Measurements from ENCODE around the gene S100G.
"Not testable (repeated sequence)": the region's sequence is repeated elsewhere in the genome, so short reads cannot be mapped to it uniquely, and the experiment has no call there.

Gene S100G, protein sequence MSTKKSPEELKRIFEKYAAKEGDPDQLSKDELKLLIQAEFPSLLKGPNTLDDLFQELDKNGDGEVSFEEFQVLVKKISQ

DNA sequence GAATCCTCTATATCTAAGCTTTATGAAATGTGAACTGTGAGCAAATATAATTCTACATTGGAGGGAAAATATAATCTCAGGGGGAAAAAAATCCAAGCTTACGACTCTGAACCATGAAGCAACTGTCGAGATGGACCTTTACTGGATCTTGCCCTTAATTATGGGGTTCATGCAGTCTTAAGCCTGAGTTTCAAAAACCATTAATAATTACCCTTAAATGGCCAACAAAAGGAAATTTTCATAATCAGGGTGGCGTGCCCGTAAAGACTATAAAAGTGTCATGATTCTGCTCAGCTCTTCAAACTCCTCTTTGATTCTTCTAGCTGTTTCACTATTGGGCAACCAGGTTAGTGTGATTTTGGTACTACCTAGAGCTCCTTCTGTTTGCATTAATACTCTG, at the start of gene S100G:
Gene S100G, plus strand, starts transcription at position 301 of the 400 bp plus-strand sequence. CDS start 849 bp downstream, outside the sequence.
- DNase-seq (ENCODE audit: low spot score) = no peak

DNA sequence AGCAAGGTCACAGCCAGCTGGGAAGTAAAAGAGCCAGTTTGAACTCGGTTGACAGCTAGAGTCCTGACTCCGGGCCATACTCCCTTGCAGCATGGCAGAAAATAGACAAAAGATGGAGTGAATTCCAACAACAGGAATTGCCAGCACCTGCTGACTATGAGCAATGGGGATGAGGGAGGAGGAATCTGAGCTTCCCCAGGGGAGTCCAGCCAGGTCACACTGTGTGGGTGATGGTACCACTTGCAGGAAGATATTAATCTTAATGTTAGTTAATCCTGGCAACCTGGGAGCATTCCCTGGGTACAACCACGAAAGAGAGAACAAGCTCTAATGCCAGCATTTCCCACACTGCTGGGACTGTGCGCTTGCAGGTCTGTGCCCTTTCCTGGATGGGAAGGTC, 48.1 kb upstream of the S100G start:
- no peak for DNase-seq (ENCODE audit: low spot score)

DNA sequence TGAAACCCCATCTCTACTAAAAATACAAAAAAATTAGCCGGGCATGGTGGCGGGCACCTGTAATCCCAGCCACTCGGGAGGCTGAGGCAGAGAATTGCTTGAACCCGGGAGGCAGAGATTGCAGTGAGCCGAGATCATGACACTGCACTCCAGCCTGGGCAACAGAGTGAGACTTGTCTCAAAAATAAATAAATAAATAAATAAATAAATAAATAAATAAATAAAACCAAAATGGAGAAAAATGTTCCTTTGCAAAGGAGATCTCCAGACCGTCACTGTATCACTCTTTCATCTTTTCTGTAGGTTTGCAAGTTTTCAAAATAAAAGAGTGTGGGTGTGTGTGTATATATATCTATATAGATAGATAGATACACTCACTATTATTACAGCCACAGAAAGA, 46.7 kb upstream of the S100G start:
- not testable (repeated sequence) for DNase-seq (ENCODE audit: low spot score)

DNA sequence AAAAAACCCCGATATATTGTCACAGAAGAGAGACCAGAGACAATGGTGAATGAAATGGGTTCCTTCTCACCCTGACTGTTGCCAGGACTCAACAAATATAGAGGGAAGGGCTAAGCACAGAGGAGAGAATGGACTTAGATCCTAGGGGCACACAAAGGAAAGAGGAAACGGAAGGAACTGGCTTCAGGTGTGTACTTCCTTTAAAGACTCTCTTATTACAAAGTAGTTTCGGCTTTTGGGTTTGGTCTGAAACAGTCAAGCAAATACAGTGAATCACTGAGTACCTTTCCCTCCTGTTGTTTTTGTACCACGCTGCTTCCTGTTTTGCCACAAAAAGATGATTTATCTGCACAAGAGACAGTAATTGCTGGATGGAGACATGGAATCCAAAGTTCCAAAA, 46.1 kb upstream of the S100G start:
- DNase-seq (ENCODE audit: low spot score) = peak; percentile 2

DNA sequence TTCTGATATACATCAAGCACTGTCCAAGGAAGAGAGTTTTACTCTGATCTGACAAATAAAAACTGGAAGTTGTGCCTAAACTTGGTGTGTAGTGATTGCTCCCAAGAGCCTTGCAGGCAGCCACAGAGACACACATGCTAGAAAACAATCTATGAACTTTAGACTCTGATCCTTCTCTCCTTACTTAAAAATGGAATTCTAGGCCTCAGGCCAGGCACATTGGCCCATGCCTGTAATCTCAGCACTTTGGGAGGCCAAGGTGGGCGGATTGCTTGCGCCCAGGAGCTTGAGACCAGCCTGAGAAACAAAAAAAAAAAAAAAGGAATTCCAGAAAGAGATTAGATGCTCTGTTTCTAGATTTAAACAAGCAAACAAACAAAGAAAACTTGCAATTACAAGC, 45.6 kb upstream of the S100G start:
- no peak for DNase-seq (ENCODE audit: low spot score)

DNA sequence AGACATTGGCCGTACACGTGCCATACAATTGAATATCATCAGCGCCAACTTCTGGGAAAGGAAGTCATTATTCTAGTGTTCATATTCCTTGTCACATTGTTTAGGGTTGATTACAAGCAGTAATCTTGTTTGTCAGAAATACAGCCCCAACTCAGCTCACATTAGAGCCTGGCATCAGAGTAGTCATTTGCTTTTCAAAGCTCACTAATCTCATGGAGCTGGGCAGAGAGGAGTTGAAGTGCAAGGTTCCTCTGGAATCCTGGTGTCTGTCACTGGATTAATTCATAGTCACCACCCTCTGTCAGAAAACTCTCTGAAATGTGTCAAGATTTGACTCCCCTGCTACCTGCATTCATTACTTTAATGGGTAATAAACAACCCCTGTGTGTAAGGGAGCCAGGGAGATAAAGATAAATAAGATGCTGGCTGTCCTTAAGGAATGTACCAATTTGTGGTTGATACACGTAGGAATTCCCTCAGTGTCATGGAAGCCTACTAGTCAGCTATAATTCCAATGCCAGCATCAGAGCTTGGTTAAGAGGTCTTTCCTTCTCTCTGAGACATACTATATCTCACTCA, 43.7 kb upstream of the S100G start:
- DNase-seq (ENCODE audit: low spot score) = no peak

DNA sequence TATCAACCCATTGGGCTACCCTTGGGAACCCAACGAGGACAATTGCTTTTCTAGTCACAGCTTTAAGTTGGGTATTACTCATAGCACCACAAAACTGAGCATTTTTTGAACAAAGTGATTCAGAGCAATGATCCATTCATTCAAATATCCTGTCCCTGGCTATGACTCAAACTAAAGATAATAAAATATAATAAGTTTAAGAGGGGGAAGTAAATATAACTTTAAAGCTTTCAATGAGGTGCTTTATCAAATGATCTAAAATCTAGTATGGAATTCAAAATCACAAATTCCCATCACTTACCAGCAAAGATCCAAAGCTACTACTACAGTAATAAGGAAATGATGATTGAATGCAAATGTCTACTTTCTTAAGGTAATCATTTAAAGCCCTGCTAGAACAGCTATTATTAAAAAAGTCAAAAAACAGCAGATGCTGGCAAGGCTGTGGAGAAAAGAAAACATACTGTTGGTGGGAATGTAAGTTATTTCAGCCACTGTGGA, 39.8 kb upstream of the S100G start:
- DNase-seq (ENCODE audit: low spot score) = no peak

DNA sequence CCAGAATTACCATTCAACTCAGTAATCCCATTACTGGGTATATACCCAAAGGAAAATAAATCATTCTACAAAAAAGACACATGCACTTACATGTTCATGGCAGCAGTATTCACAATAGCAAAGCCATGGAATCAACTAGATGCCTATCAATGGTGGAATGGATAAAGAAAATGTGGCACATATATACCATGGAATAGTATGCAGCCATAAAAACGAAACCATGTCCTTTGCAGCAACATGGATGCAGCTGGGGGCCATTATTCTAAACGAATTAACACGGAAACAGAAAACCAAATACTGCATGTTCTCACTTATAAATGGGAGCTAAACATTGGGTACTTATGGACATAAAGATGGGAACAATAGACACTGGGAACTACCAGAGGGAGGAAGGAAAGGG, 39.3 kb upstream of the S100G start:
- DNase-seq (ENCODE audit: low spot score) = not testable (repeated sequence)

DNA sequence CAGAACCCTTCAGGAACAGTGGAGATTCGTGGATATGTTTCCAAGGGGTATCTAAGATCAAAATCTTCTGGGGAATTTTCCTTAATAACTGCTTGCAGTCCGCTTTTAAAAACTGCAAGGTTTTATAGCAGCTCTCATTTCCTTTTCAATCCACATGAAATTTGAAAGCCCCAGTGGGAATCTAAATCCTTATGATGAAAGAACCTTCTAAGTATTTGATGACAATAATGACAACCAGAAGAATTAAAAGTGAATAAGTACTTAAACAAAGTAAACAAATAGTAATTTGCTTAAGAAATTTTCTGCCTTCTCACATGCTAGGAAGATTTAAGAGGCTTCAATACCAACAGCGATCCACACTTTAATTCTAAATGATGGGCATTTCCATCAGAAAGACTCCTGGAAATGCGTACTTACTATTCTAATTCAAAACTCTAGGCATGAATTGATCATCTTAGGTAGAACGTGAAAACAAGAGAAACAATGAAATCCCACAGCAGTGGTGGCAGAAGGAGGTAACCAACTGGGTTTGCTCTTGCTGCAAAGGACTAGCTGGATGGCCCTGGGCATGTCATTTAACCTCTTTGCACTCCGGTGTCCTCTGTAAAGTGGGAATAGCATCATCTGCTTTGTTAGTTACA, 37.6 kb upstream of the S100G start:
- DNase-seq (ENCODE audit: low spot score) = no peak

DNA sequence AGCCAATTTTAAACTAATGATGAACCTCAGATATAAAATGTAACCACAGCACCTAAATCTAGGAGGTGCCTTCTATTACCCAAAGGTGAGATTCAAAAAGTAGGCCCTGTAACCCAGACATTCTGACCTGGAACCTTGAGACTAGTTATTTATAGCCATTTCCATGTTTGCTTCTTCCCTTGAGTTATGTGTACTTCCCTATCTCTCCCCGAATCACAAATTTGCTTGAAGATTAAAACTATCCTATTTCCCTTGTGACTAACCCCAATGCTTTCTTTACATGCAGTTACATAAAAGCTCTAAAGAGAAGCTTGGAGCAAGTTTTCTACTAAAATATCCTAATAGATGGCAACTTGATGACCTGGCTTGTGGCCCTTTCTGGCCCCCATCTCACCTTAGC, 32.6 kb upstream of the S100G start:
- DNase-seq (ENCODE audit: low spot score) = no peak

DNA sequence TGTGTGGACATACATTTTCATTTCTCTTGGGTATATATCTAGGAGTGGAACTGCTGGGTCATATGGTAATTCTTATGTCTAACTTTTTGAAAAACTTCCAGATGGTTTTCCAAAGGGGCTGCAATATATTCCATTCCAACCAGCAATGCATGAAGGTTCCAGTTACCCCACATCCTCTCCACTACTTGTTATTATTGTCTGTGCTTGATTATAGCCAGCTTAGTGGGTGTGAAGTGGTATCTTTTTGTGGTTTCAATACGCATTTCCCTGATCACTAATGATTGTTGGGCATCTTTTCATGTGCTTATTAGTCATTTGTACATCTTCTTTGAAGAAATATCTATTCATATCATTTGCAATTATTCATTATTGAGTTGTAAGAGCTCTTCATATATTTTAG, 31.5 kb upstream of the S100G start:
- DNase-seq (ENCODE audit: low spot score) = no peak

DNA sequence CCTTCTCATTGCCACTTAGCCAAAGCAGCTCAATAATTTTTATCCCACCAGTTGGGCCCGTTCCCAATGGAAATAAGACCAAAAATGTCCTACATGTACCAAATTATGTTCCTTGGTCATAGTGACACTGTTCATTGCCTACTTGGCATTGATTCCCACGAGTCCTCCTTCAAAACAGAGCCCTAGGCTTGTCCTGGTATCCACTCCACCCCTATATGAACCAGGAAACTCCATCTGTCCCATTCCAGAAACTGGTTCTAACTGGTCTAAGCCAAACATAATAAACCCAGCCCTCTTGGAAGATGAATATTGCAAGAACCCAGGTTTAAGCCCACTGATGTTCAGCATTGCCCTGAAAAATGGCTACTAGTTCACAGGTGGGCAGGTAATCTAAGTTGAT, 30.9 kb upstream of the S100G start:
- DNase-seq (ENCODE audit: low spot score) = no peak

DNA sequence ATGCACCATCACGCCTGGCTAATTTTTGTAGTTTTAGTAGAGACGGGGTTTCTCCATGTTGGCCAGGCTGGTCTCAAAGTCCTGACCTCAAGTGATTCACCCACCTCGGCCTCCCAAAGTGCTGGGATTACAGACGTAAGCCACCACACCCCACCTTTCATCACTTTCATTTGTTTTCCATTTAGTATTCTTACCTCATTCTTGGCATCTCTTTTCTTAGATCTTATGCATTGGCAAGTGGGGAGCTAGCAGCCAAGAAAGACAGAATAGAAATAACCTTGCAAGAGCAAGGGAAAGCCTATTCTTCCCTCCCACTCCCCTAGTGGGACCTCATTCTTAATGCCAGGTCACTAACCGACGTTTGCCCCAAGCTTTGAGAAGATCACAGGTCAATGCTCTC, 21.4 kb upstream of the S100G start:
- not testable (repeated sequence) for DNase-seq (ENCODE audit: low spot score)

DNA sequence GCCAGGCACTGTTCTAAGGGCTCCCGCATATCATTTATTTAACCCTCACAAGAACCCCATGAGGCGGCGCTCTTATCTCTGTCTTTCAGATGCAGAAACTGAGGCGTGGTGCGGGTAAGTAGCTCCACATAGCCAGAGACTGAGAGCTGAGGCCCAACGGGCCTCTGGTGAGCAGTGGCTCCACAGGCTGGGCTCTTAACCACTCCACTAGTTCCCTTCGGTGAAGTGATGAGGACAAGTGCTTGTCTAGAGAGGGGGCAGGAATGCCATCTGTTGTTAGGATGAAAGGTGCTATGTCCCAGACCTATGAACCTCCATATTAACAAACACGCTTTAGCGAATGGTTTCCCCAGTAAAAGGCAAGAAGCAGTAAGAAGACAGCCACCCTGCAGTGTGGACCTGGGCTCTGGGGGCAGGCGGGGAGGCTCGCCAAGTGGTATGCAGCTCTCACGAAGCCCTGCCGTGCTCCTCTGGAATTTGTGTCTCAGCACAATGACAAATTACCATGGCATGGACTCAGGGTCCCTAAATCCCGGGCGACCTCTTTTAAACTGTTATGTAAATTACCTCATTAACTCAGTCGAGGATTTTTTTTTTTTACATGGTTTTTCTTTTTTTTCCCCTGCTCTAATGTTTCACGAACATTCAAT, 20.9 kb upstream of the S100G start:
- DNase-seq (ENCODE audit: low spot score) = no peak

DNA sequence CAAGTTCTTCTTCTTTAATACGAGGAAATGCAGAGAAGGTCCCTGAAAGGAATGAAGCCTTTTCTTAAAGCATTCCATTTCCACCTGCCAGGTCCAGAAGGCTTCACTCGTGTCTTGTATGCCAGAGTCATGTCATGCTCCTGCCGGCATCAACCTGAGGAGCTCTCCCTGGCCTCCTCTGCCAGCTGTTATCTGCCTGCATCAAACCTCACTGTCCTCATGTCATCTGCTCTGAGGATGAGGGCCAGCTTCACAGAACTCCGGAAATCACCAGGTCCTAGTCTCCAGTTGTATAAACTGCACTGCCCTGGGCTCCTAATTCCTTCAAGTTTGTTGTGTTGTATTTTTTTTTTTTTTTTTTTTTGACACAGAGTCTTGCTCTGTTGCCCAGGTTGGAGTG, 20.0 kb upstream of the S100G start:
- no peak for DNase-seq (ENCODE audit: low spot score)

DNA sequence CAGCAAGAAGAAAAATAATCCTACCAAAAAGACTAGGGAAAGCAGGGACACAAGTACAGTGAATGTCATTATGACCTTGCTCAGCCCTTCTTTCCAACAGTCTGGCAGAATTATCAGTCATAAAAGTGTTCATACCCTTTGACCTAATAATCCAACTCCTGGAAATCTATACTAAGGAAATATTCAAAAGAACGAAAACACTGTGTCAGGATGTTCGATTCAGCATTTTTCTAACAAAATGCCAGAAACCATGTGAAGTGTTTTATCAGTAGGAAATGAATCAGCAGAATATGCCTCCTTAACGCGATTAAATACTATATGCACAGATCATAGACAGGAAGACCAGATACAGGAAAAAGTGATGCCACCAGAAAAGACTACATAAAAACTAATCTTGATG, 16.2 kb upstream of the S100G start:
- DNase-seq (ENCODE audit: low spot score) = no peak

DNA sequence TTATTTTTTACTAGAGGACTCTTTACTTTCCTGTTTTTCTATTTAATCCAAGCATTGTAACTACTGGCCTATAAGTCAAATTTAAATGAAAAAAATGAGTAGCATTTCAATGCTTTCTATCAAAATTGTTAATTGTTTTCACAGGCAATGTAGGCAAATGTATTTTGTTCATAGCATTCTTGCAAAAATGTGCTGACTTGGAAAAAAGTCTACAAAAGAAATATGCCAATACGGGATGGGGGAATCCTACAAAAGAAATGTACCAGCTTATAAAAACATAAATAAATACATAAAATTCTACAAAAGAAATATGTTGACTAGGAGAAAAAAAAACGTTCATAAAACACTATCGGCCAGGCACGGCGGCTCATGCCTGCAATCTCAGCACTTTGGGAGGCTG, 14.9 kb upstream of the S100G start:
- DNase-seq (ENCODE audit: low spot score) = no peak

DNA sequence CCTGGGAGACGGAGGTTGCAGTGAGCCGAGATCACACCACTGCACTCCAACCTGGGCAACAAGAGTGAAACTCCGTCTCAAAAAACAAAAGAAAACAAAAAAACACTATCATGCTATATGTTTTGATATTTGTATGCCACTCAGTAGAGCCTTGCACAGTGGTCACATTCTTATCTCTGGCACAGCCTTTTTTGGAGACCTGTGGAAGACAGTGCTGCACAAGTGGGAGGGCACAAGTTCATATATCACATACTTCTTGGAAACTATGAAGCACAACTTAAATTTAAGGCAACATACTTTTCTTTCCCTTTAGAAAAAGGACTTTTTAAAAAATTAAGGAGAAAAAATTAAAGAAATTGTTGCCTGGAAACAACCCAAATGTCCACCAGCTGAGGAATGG, 14.4 kb upstream of the S100G start:
- no peak for DNase-seq (ENCODE audit: low spot score)

DNA sequence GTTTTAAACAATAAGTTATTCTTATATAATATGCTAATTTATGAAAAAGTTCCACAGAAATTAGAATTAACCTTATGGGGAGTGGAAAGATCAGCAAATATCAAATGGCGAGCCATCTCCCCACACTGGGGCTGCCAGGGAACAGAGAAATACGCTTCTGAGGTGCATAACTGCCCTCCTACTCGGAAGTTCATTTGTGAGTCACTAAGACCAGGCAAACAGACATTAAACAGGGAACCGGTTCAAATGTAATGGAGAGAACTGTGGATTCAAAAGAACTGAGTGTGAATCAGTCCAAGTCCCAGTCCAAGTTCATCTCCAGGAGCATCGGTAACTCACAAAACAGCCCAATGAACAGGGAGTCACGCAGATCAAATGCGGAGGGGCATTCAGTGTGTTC, 11.4 kb upstream of the S100G start:
- DNase-seq (ENCODE audit: low spot score) = no peak

DNA sequence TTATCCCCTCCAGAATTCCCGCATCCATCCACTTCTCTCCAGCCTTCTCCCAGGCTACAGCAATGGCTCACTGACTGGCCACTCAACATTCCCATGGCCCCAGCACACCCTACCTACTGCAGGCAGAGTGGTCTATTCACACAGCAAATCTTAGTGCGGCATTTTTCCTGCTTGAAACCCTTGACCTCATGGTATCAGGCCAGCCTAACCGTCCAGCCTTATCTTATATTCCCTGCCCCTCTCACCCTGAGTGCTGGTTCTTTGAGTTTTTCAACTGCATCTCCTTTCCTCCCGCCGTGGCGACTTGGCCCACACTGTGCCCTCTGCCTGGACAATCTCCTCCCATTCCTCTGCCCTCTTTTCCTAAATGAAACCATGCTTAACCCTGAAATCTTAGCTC, 10.0 kb upstream of the S100G start:
- no peak for DNase-seq (ENCODE audit: low spot score)

DNA sequence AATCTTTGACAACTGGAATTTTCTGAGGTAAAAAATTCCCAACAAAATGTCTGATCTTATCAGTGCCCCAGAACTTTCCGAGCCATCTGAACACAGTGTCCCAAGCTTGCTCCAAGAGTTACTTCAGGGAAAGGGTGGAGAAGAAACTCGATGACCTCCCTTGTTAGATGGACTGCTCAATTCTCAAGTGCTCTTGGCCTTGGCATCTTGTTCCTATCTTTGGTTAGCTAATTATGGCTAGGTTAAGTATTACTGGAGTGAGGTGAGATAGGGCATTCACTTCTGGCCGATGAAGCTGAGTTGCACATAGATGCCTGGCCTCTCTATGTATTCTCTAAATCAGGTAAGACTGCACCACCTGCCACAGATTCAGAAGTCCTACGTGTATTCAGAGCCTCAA, 9.1 kb upstream of the S100G start:
- no peak for DNase-seq (ENCODE audit: low spot score)

DNA sequence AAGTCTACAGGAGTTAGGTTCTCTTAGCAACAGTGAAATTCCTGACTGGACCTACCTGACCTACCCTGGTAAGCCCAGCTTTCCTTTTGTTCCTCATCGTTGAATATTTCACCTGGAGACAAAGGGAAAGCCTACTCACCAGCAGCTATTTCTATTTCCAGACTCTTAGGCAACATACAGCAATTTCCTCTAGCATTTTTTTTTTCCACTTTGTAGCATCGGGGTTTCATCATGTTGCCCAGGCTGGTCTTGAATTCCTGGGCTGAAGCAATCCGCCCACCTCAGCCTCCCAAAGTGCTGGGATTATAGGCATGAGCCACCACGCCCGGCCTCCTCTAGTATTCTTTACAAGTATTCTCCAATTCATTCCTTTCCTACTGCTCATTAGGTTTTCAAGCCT, 6.8 kb upstream of the S100G start:
- DNase-seq (ENCODE audit: low spot score) = no peak

DNA sequence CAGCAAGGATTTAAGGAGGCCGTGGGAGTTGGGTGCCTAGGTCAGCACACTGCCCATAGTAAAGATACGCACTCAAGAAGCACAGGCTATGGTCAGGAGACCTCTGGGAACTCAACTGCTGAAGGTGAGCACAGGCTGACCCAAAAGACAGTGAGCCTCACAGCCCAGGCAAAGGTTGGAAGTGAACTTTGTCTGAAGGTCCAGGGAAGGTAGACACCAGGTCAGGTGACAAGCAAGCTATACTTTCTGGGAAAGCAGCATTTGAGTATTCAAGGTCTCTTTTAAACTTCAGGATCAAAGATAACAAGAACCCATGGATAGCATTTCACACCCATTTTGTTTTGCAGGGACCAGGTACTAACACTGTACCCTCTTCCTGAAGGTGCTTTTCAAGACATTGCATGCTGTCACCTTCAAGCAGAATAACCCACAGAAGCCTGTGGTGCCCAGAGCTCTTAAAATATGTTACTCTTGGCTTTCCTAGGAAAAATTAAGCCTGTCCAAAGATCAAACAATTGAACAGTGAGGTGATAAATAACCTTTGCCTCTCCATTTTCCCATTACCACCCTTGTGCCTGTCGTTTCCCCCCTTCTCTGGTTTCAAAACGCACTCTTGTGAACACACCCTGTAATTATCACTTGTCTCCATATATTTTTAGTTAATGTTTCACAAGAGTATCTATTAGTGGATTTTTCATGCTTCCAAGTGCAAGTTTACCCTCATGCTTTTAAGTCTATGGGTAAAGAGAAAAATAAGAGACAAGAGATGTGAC, 3.4 kb upstream of the S100G start:
- DNase-seq (ENCODE audit: low spot score) = no peak

Measured in activated CD4-positive, alpha-beta T cell treated with anti-CD3 and anti-CD28 coated beads, Interleukin-2, Interleukin-4, amounts not matched to agents 100 ng/mL and 50 ng/mL, durations not matched to agents 16 hours and 8 hours (primary cell).